IgD-negative memory B cell (primary cell): Measurements from ENCODE around the gene CHST1. TPM values are rescaled to one million over a fixed set of nuclear protein-coding genes. Genes with fewer than 3 reads are reported as not detected.

Experiments used
- H3K27ac Mint-ChIP-seq, 3 donors: one replicate each; pipeline ENCODE4 v1.8.0; 2020 to 2022; ENCODE audit warnings: mild to moderate bottlenecking in 3 of 3, mixed read lengths in 3 of 3, moderate library complexity in 1 of 3
- H3K27me3 Mint-ChIP-seq: one replicate; pipeline ENCODE4 v1.8.0; 2021; ENCODE audit warnings: mixed read lengths
- H3K36me3 Mint-ChIP-seq: one replicate; pipeline ENCODE4 v1.8.0; 2020; ENCODE audit warnings: mild to moderate bottlenecking, mixed read lengths
- H3K4me1 Mint-ChIP-seq, 3 donors: one replicate each; pipeline ENCODE4 v1.8.0; 2020 to 2022; ENCODE audit warnings: mixed read lengths in 3 of 3, mild to moderate bottlenecking in 1 of 3
- H3K4me3 Mint-ChIP-seq, 4 donors: one replicate each; pipeline ENCODE4 v1.8.0; 2020 to 2022; ENCODE audit warnings: mild to moderate bottlenecking in 4 of 4, mixed read lengths in 4 of 4, moderate library complexity in 3 of 4
- H3K9me3 Mint-ChIP-seq, 3 donors: one replicate each; pipeline ENCODE4 v1.8.0; 2020 to 2021; ENCODE audit warnings: mixed read lengths in 3 of 3, mild to moderate bottlenecking in 1 of 3
- polyA plus RNA-seq: library from polyadenylated mRNA; unstranded; fragments of 300-500 nt; fragmentation: Illumina TruSeq; gene quantifications from one replicate; pipeline ENCODE4 v1.2.3, GENCODE V29; 2021

Gene CHST1
- polyA plus RNA-seq = not detected

- peaks cover 0 to 2% (median 0%) of the 10 kb centered on the region in 3 donors for H3K4me1 Mint-ChIP-seq
- no peaks in the 10 kb centered on the region for H3K9me3 Mint-ChIP-seq
- peak within 1 kb of the TSS; percentile 17 to 80 (median 58) for H3K4me3 Mint-ChIP-seq
- peaks cover 54% of the 10 kb centered on the region for H3K27me3 Mint-ChIP-seq
- no peak within 1 kb of the TSS for H3K27ac Mint-ChIP-seq
- H3K36me3 Mint-ChIP-seq = no peaks in the 10 kb centered on the region
These were observed at the start of gene CHST1 for GRCh38 chr11:45665206-45665932. Gene CHST1 (minus strand): TSS chr11:45665622. CDS start chr11:45650923, 14,699 bp downstream.

- Mint-ChIP-seq H3K27ac (no peak overlapping the region), H3K27me3 (peaks cover 27% of the 10 kb centered on the region), H3K9me3 (no peaks in the 10 kb centered on the region), H3K4me3 (no peak overlapping the region), H3K36me3 (no peaks in the 10 kb centered on the region), H3K4me1 (peaks cover 0 to 1% (median 0%) of the 10 kb centered on the region in 3 donors)
These were observed 48.2 kb upstream of the CHST1 start for GRCh38 chr11:45713573-45713972.

GRCh38 chr11:45710561-45710960 is 45.1 kb upstream of the CHST1 start:
- H3K4me3 Mint-ChIP-seq = no peak overlapping the region
- peaks cover 0 to 1% (median 0%) of the 10 kb centered on the region in 3 donors for H3K9me3 Mint-ChIP-seq
- H3K36me3 Mint-ChIP-seq = no peaks in the 10 kb centered on the region
- H3K27me3 Mint-ChIP-seq = peaks cover 24% of the 10 kb centered on the region
- H3K4me1 Mint-ChIP-seq = peaks cover 0 to 1% (median 0%) of the 10 kb centered on the region in 3 donors
- no peak overlapping the region for H3K27ac Mint-ChIP-seq

GRCh38 chr11:45708887-45709663 is 43.7 kb upstream of the CHST1 start:
- Mint-ChIP-seq H3K4me1 (no peaks in the 10 kb centered on the region), H3K9me3 (peaks cover 0 to 1% (median 0%) of the 10 kb centered on the region in 3 donors), H3K27me3 (peaks cover 15% of the 10 kb centered on the region), H3K36me3 (peaks cover 2% of the 10 kb centered on the region), H3K4me3 (peak overlapping the region in 1 of 4 donors; percentile 25), H3K27ac (no peak overlapping the region)

GRCh38 chr11:45704635-45705034 is 39.2 kb upstream of the CHST1 start:
- Mint-ChIP-seq H3K4me1 (no peaks in the 10 kb centered on the region), H3K36me3 (peaks cover 2% of the 10 kb centered on the region), H3K27ac (no peak overlapping the region), H3K9me3 (peaks cover 0 to 5% (median 0%) of the 10 kb centered on the region in 3 donors), H3K4me3 (no peak overlapping the region), H3K27me3 (peaks cover 21% of the 10 kb centered on the region)

GRCh38 chr11:45704133-45704532 is 38.7 kb upstream of the CHST1 start:
- peaks cover 2% of the 10 kb centered on the region for H3K36me3 Mint-ChIP-seq
- H3K4me3 Mint-ChIP-seq = no peak overlapping the region
- H3K9me3 Mint-ChIP-seq = peaks cover 0 to 5% (median 0%) of the 10 kb centered on the region in 3 donors
- no peak overlapping the region for H3K27ac Mint-ChIP-seq
- no peaks in the 10 kb centered on the region for H3K4me1 Mint-ChIP-seq
- peaks cover 21% of the 10 kb centered on the region for H3K27me3 Mint-ChIP-seq

GRCh38 chr11:45702511-45702910 is 37.1 kb upstream of the CHST1 start:
- Mint-ChIP-seq H3K36me3 (peaks cover 2% of the 10 kb centered on the region), H3K4me1 (no peaks in the 10 kb centered on the region), H3K9me3 (peaks cover 0 to 5% (median 0%) of the 10 kb centered on the region in 3 donors), H3K27ac (no peak overlapping the region), H3K4me3 (no peak overlapping the region), H3K27me3 (peaks cover 19% of the 10 kb centered on the region)

GRCh38 chr11:45698777-45699497 is 33.5 kb upstream of the CHST1 start:
- peaks cover 25% of the 10 kb centered on the region for H3K27me3 Mint-ChIP-seq
- no peaks in the 10 kb centered on the region for H3K4me1 Mint-ChIP-seq
- H3K9me3 Mint-ChIP-seq = peaks cover 0 to 4% (median 0%) of the 10 kb centered on the region in 3 donors
- H3K27ac Mint-ChIP-seq = no peak overlapping the region
- no peaks in the 10 kb centered on the region for H3K36me3 Mint-ChIP-seq
- no peak overlapping the region for H3K4me3 Mint-ChIP-seq

GRCh38 chr11:45692808-45693453 is 27.5 kb upstream of the CHST1 start:
- H3K4me1 Mint-ChIP-seq = no peaks in the 10 kb centered on the region
- H3K9me3 Mint-ChIP-seq = no peaks in the 10 kb centered on the region
- H3K27ac Mint-ChIP-seq = no peak overlapping the region
- H3K36me3 Mint-ChIP-seq = no peaks in the 10 kb centered on the region
- H3K4me3 Mint-ChIP-seq = no peak overlapping the region
- peaks cover 11% of the 10 kb centered on the region for H3K27me3 Mint-ChIP-seq

- H3K36me3 Mint-ChIP-seq = no peaks in the 10 kb centered on the region
- no peaks in the 10 kb centered on the region for H3K4me1 Mint-ChIP-seq
- H3K27ac Mint-ChIP-seq = no peak overlapping the region
- no peaks in the 10 kb centered on the region for H3K9me3 Mint-ChIP-seq
- H3K4me3 Mint-ChIP-seq = no peak overlapping the region
- peaks cover 9% of the 10 kb centered on the region for H3K27me3 Mint-ChIP-seq
These were observed 23.1 kb upstream of the CHST1 start for GRCh38 chr11:45688472-45689033.

- Mint-ChIP-seq H3K4me3 (no peak overlapping the region), H3K36me3 (no peaks in the 10 kb centered on the region), H3K4me1 (no peaks in the 10 kb centered on the region), H3K27me3 (peaks cover 9% of the 10 kb centered on the region), H3K27ac (no peak overlapping the region), H3K9me3 (no peaks in the 10 kb centered on the region)
These were observed 22.4 kb upstream of the CHST1 start for GRCh38 chr11:45687836-45688235.

- Mint-ChIP-seq H3K4me1 (no peaks in the 10 kb centered on the region), H3K4me3 (no peak overlapping the region), H3K9me3 (no peaks in the 10 kb centered on the region), H3K36me3 (no peaks in the 10 kb centered on the region), H3K27me3 (peaks cover 11% of the 10 kb centered on the region), H3K27ac (no peak overlapping the region)
These were observed 20.6 kb upstream of the CHST1 start for GRCh38 chr11:45685964-45686537.

- Mint-ChIP-seq H3K27ac (no peak overlapping the region), H3K27me3 (peaks cover 11% of the 10 kb centered on the region), H3K4me1 (no peaks in the 10 kb centered on the region), H3K9me3 (no peaks in the 10 kb centered on the region), H3K4me3 (no peak overlapping the region), H3K36me3 (no peaks in the 10 kb centered on the region)
These were observed 19.0 kb upstream of the CHST1 start for GRCh38 chr11:45684440-45684839.
